Smooth muscle cell (in vitro differentiated cells): ENCODE results near the gene NCK2. TPM values are rescaled to one million over a fixed set of nuclear protein-coding genes. Genes with fewer than 3 reads are reported as not detected.

Experiments
- DNase-seq: peaks from one replicate; lab custom pipeline; 2025; ENCODE audit not compliant: unreplicated experiment; lab: John Stamatoyannopoulos, UW
- H2AFZ ChIP-seq: fragments of 200-600 bp; sonication (generic); 2 replicates; pipeline ENCODE4 v1.6.0; 2016; ENCODE audit warnings: antibody characterized with exemption, low read depth, mild to moderate bottlenecking
- H3F3A ChIP-seq: fragments of 200-600 bp; sonication (generic); 2 replicates; pipeline ENCODE4 v1.6.0; 2017; ENCODE audit warnings: antibody characterized with exemption, low read depth
- H3K27ac ChIP-seq: fragments of 200-600 bp; sonication (generic); 2 replicates; pipeline ENCODE4 v1.5.1; 2016; ENCODE audit warnings: low read depth, mild to moderate bottlenecking
- H3K27me3 ChIP-seq: fragments of 200-600 bp; sonication (generic); 2 replicates; pipeline ENCODE4 v1.6.1; 2016; ENCODE audit warnings: low read depth, mild to moderate bottlenecking
- H3K36me3 ChIP-seq: fragments of 200-600 bp; sonication (generic); 2 replicates; pipeline ENCODE4 v1.5.1; 2016; ENCODE audit warnings: low read depth
- H3K4me1 ChIP-seq: fragments of 200-600 bp; sonication (generic); 2 replicates; pipeline ENCODE4 v1.5.1; 2016; ENCODE audit warnings: low read depth
- H3K4me2 ChIP-seq: fragments of 200-600 bp; sonication (generic); 2 replicates; pipeline ENCODE4 v1.6.0; 2016; ENCODE audit warnings: mild to moderate bottlenecking
- H3K4me3 ChIP-seq: fragments of 200-600 bp; sonication (generic); 2 replicates; pipeline ENCODE4 v1.5.1; 2016; ENCODE audit warnings: mild to moderate bottlenecking
- H3K79me2 ChIP-seq: fragments of 200-600 bp; sonication (generic); 2 replicates; pipeline ENCODE4 v1.6.0; 2016; ENCODE audit warnings: low read depth, mild to moderate bottlenecking
- H3K9ac ChIP-seq: fragments of 200-600 bp; sonication (generic); 2 replicates; pipeline ENCODE4 v1.6.0; 2016; ENCODE audit warnings: low read depth
- H3K9me3 ChIP-seq: fragments of 200-600 bp; sonication (generic); replicated peaks from 2 replicates; pipeline ENCODE4 v1.5.1; 2016; ENCODE audit warnings: low read depth
- H4K20me1 ChIP-seq: fragments of 200-600 bp; sonication (generic); 2 replicates; pipeline ENCODE4 v1.6.0; 2016; ENCODE audit warnings: low read depth
- WGBS: methylation state at CpG from one replicate; pipeline ENCODE4 v1.1.7; 2016; ENCODE audit warnings: low lambda C conversion rate; 5-methylcytosine and 5-hydroxymethylcytosine counted together
- polyA plus RNA-seq: library from polyadenylated mRNA; unstranded; fragments of >200 nt; fragmentation: Nextera tagmentation; extraction: Ambion mirVana; gene quantifications from 2 replicates; pipeline ENCODE4 v1.2.1, GENCODE V29; 2016
- total RNA-seq: library from RNA; depleted of rRNA; stranded (reverse); fragments of >200 nt; gene quantifications from 2 replicates; pipeline ENCODE4 v1.2.3, GENCODE V29; 2014
- TF ChIP-seq, protein P1 (sequence below): fragments of 200-600 bp; sonication (generic); IDR thresholded peaks from 2 replicates; pipeline ENCODE4 v1.5.1; 2017; ENCODE audit warnings: borderline replicate concordance, mild to moderate bottlenecking, antibody characterized with exemption; ENCODE audit not compliant: insufficient read depth, poor library complexity, severe bottlenecking

NCK2 gene
- total and polyA plus RNA-seq, 2 experiments from 2014 or later = 29.0 to 50.5 TPM

DNA sequence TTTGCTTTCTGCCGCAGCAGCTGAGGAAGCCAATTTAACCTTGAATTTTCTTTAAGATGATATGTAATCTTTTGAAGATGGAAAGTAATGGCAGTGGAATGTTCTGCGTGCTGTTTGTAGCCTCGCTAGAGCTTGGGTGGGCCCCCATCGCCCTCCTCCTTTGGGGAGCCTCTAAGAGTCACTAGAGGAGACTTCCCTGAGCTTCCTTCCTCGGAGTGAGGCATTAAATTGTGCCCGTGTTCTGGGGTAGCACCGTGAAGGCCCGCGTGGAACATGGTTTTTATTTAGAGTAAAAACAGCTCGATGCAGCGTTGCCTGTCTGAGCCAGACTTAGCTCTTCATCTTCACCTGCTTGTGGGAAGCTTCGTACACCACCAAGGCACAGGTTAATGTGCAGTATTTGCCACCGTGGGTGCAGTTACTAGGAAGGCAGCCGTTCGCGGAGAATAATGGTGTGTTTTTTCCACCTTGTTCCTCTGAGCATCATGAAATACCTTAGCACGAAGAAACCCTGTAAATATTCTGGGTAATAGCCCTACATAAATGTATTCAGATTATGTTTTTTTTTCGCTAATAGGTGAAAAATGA lies 38.5 kb downstream of the NCK2 start:
- no peak overlapping the region for H2AFZ ChIP-seq
- no peaks in the 10 kb centered on the region for H3F3A ChIP-seq
- no peak for DNase-seq
- no peak overlapping the region for H3K27ac ChIP-seq
- no peak overlapping the region for H3K4me3 ChIP-seq
- TF ChIP-seq, protein P1, sequence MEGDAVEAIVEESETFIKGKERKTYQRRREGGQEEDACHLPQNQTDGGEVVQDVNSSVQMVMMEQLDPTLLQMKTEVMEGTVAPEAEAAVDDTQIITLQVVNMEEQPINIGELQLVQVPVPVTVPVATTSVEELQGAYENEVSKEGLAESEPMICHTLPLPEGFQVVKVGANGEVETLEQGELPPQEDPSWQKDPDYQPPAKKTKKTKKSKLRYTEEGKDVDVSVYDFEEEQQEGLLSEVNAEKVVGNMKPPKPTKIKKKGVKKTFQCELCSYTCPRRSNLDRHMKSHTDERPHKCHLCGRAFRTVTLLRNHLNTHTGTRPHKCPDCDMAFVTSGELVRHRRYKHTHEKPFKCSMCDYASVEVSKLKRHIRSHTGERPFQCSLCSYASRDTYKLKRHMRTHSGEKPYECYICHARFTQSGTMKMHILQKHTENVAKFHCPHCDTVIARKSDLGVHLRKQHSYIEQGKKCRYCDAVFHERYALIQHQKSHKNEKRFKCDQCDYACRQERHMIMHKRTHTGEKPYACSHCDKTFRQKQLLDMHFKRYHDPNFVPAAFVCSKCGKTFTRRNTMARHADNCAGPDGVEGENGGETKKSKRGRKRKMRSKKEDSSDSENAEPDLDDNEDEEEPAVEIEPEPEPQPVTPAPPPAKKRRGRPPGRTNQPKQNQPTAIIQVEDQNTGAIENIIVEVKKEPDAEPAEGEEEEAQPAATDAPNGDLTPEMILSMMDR = no peak
- peaks cover 100% of the 10 kb centered on the region for H4K20me1 ChIP-seq
- H3K9ac ChIP-seq = no peak overlapping the region
- H3K36me3 ChIP-seq = no peaks in the 10 kb centered on the region
- H3K79me2 ChIP-seq = peaks cover 74% of the 10 kb centered on the region
- H3K27me3 ChIP-seq = no peaks in the 10 kb centered on the region
- WGBS = 95% methylated on average over 18 of the region's 18 CpGs
- no peaks in the 10 kb centered on the region for H3K9me3 ChIP-seq
- peaks cover 2% of the 10 kb centered on the region for H3K4me1 ChIP-seq
- H3K4me2 ChIP-seq = no peak overlapping the region

DNA sequence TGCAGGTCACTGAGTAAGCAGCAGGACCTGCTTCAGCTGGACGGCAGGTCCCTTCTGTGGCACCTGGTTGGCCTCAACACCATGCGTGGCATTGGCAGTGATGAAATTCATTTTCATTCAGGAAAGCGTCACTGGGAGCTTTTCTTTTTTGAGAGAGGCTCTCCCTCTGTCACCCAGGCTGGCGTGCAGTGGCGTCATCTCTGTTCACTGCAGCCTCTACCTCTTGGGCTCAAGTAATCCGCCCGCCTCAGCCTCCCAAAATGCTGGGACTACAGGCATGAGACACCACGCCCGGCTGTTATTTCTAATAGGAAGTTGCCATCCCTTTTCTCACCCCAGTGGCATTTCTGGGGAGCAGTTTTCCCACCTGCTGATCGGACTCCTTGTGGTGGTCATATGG lies 39.3 kb downstream of the NCK2 start:
- Histone ChIP-seq H3F3A (no peaks in the 10 kb centered on the region), H4K20me1 (peaks cover 100% of the 10 kb centered on the region), H3K4me2 (no peak overlapping the region), H3K27ac (no peak overlapping the region), H3K4me3 (no peak overlapping the region), H3K9me3 (no peaks in the 10 kb centered on the region), H3K27me3 (no peaks in the 10 kb centered on the region), H3K79me2 (peaks cover 74% of the 10 kb centered on the region), H3K4me1 (peaks cover 9% of the 10 kb centered on the region), H3K9ac (no peak overlapping the region), H2AFZ (no peak overlapping the region), H3K36me3 (no peaks in the 10 kb centered on the region)
- WGBS = 99% methylated on average over 10 of the region's 10 CpGs
- TF ChIP-seq, protein P1 = no peak
- no peak for DNase-seq

DNA sequence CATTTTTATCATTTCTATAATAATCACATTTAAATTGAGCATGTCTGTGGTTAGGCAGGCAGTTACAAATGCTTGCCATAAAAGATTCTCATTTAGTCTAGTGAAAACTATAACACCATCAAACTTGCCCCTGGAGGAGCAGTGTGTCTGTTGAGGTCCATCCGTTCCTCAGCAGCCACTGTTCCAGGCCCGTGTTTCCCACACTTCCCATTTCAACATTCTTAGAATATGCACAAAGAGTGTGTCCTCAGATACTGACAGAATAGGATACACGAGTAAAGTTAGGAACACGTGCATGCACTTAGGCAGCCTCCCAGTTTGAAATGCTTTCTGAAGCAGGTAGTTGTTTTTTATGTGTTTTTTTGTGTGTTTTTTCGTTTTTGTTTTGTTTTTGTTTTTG lies 39.9 kb downstream of the NCK2 start:
- Histone ChIP-seq H2AFZ (no peak overlapping the region), H3K79me2 (peaks cover 74% of the 10 kb centered on the region), H3F3A (no peaks in the 10 kb centered on the region), H3K27me3 (no peaks in the 10 kb centered on the region), H3K36me3 (no peaks in the 10 kb centered on the region), H3K4me3 (no peak overlapping the region), H4K20me1 (peaks cover 100% of the 10 kb centered on the region), H3K9ac (no peak overlapping the region), H3K4me1 (peaks cover 15% of the 10 kb centered on the region), H3K4me2 (no peak overlapping the region), H3K27ac (no peak overlapping the region), H3K9me3 (no peaks in the 10 kb centered on the region)
- 87% methylated on average over 5 of the region's 5 CpGs for WGBS
- no peak for DNase-seq
- TF ChIP-seq, protein P1 = no peak
